IMR-90 (cell line): Measurements from ENCODE around the gene LSM12. TPM values are rescaled to one million over a fixed set of nuclear protein-coding genes. Genes with fewer than 3 reads are reported as not detected.
"Not testable (repeated sequence)": the region's sequence is repeated elsewhere in the genome, so short reads cannot be mapped to it uniquely, and the experiment has no call there.

Experiments used
- ATAC-seq: fragments of 200-7000 bp; cut with Tn5 transposase; 2 replicates; pipeline ENCODE4 v1.9.1; 2020; ENCODE audit warnings: low read depth, mild to moderate bottlenecking, moderate library complexity
- BruUV-seq: library from RNA; stranded (reverse); fragments of 400-500 nt; replicated peaks from 2 replicates; lab custom pipeline; 2021; lab: Mats Ljungman, UMichigan
- CTCF ChIA-PET: fragments of 300-600 bp; formaldehyde crosslinking; extraction: SDS; loops from one replicate; lab custom pipeline; 2021; ENCODE audit warnings: antibody characterized with exemption; lab: Yijun Ruan, JAX
- POLR2A ChIA-PET: fragments of 300-600 bp; sonication (Branson Sonifier 250); formaldehyde crosslinking; loops from one replicate; lab custom pipeline; 2022; ENCODE audit warnings: antibody characterized with exemption; ENCODE audit not compliant: unreplicated experiment; lab: Charles Lee
- DNase-seq: peaks from one replicate; pipeline ENCODE4 v3.0.0; 2013
- H2AFZ ChIP-seq: replicated peaks from 2 replicates; pipeline ENCODE3; 2013; ENCODE audit warnings: low read length, mild to moderate bottlenecking; ENCODE audit not compliant: poor library complexity
- H2AK5ac ChIP-seq: 2 replicates; pipeline ENCODE4 v1.6.1; 2013; ENCODE audit warnings: low read depth, low read length, inconsistent platforms
- H2AK9ac ChIP-seq: replicated peaks from 2 replicates; pipeline ENCODE3; 2013; ENCODE audit warnings: mild to moderate bottlenecking, low read depth, low read length, moderate library complexity; ENCODE audit not compliant: poor library complexity
- H2BK120ac ChIP-seq: 2 replicates; pipeline ENCODE4 v1.6.1; 2013; ENCODE audit warnings: low read depth, low read length, inconsistent platforms
- H2BK15ac ChIP-seq: 3 replicates; pipeline ENCODE4 v1.6.1; 2013; ENCODE audit warnings: low read depth, low read length, inconsistent platforms
- H2BK20ac ChIP-seq: 2 replicates; pipeline ENCODE4 v1.6.1; 2013; ENCODE audit warnings: low read depth, mild to moderate bottlenecking, inconsistent platforms, low read length, moderate library complexity
- H2BK5ac ChIP-seq: 2 replicates; pipeline ENCODE4 v1.6.1; 2013; ENCODE audit warnings: mild to moderate bottlenecking, low read depth, low read length, inconsistent platforms; ENCODE audit not compliant: poor library complexity, severe bottlenecking
- H3K14ac ChIP-seq: replicated peaks from 2 replicates; pipeline ENCODE4 v1.6.1; 2013; ENCODE audit warnings: low read depth, low read length, inconsistent platforms
- H3K18ac ChIP-seq: 2 replicates; pipeline ENCODE4 v1.6.1; 2013; ENCODE audit warnings: low read depth, low read length, control low read depth
- H3K23ac ChIP-seq: 2 replicates; pipeline ENCODE4 v1.6.1; 2013; ENCODE audit warnings: low read depth, low read length, inconsistent platforms
- H3K27ac ChIP-seq: 2 replicates; pipeline ENCODE4 v1.5.1; 2013; ENCODE audit warnings: mild to moderate bottlenecking, control low read depth, low read length; ENCODE audit not compliant: insufficient read depth
- H3K27me3 ChIP-seq: 2 replicates; pipeline ENCODE4 v1.6.1; 2013; ENCODE audit warnings: low read length; ENCODE audit not compliant: control insufficient read depth, insufficient read depth
- H3K36me3 ChIP-seq: 2 replicates; pipeline ENCODE4 v1.6.1; 2013; ENCODE audit warnings: low read length, mixed read lengths; ENCODE audit not compliant: control insufficient read depth, insufficient read depth
- H3K4ac ChIP-seq: 2 replicates; pipeline ENCODE4 v1.6.1; 2013; ENCODE audit warnings: low read depth, low read length, inconsistent platforms
- H3K4me1 ChIP-seq: 2 replicates; pipeline ENCODE4 v1.6.1; 2013; ENCODE audit warnings: low read length, mixed read lengths; ENCODE audit not compliant: control insufficient read depth, insufficient read depth
- H3K4me2 ChIP-seq: 2 replicates; pipeline ENCODE4 v1.6.1; 2013; ENCODE audit warnings: low read depth, mild to moderate bottlenecking, control low read depth, low read length, moderate library complexity
- H3K4me3 ChIP-seq: 2 replicates; pipeline ENCODE4 v1.5.1; 2013; ENCODE audit warnings: low read depth, mild to moderate bottlenecking, control low read depth, low read length, moderate library complexity; ENCODE audit not compliant: insufficient read depth
- H3K56ac ChIP-seq: 2 replicates; pipeline ENCODE4 v1.6.1; 2013; ENCODE audit warnings: low read length, inconsistent platforms; ENCODE audit not compliant: insufficient read depth; ENCODE audit errors: extremely low read depth
- H3K79me1 ChIP-seq, 2 experiments: 2 replicates each; pipeline ENCODE4 v1.6.1; 2013; ENCODE audit warnings: low read length in 2 of 2, inconsistent platforms in 1 of 2, low read depth in 1 of 2
- H3K9ac ChIP-seq: 2 replicates; pipeline ENCODE4 v1.6.1; 2013; ENCODE audit warnings: low read depth, low read length, control low read depth
- H3K9me1 ChIP-seq: 2 replicates; pipeline ENCODE4 v1.6.1; 2013; ENCODE audit warnings: low read length, inconsistent platforms; ENCODE audit not compliant: insufficient read depth
- H3K9me3 ChIP-seq: 2 replicates; pipeline ENCODE4 v1.6.1; 2013; ENCODE audit warnings: low read length; ENCODE audit not compliant: control insufficient read depth, insufficient read depth
- H4K20me1 ChIP-seq: 2 replicates; pipeline ENCODE4 v1.6.1; 2013; ENCODE audit warnings: low read length, inconsistent platforms; ENCODE audit not compliant: insufficient read depth
- H4K5ac ChIP-seq: 2 replicates; pipeline ENCODE4 v1.6.1; 2013; ENCODE audit warnings: mild to moderate bottlenecking, low read depth, low read length, control low read depth
- H4K8ac ChIP-seq, 2 experiments: 2 replicates each; pipeline ENCODE4 v1.6.1; 2013; ENCODE audit warnings: low read depth in 2 of 2, low read length in 2 of 2, control low read depth in 1 of 2, inconsistent platforms in 1 of 2
- H4K91ac ChIP-seq: 2 replicates; pipeline ENCODE4 v1.6.1; 2013; ENCODE audit warnings: low read depth, low read length, inconsistent platforms; ENCODE audit not compliant: insufficient read depth
- WGBS, 2 experiments: methylation state at CpG; one replicate each; pipeline versions ENCODE4 v1.1.5 to v1.1.7; 2013; ENCODE audit warnings: missing lambda C conversion rate in 2 of 2; ENCODE audit not compliant: insufficient read length in 1 of 2; ENCODE audit errors: extremely low coverage in 2 of 2; 5-methylcytosine and 5-hydroxymethylcytosine counted together
- dilution Hi-C: fragments of 300-500 bp; cut with HindIII; formaldehyde crosslinking; loops from one replicate; pipeline ENCODE4 v1.14.3; 2018; ENCODE audit warnings: low sequenced_read_pairs; ENCODE audit not compliant: unreplicated experiment
- in situ Hi-C: fragments of 300-500 bp; cut with MboI; formaldehyde crosslinking; loops from 3 replicates; pipeline ENCODE4 v1.14.3; 2019; ENCODE audit warnings: low sequenced_read_pairs, inconsistent platforms, mixed read lengths
- intact Hi-C: fragments of 100-400 bp; cut with micrococcal nuclease; formaldehyde crosslinking; loops from 2 replicates; pipeline ENCODE4 v1.10.0; 2022
- polyA plus RNA-seq, 3 experiments: library from polyadenylated mRNA; depleted of rRNA; stranded (reverse); fragments of >200 nt; gene quantifications; 2 replicates each; pipeline ENCODE4 v1.2.3, GENCODE V29; 2012; ENCODE audit warnings: low replicate concordance in 1 of 3
- total RNA-seq: library from RNA; depleted of rRNA; stranded (reverse); fragments of >200 nt; gene quantifications from 2 replicates; pipeline ENCODE4 v1.2.3, GENCODE V29; 2012

Gene LSM12
- total and polyA plus RNA-seq, 2 of the 4 experiments (the other 2 are of a cell fraction), result 38.0 to 41.0 TPM

DNA sequence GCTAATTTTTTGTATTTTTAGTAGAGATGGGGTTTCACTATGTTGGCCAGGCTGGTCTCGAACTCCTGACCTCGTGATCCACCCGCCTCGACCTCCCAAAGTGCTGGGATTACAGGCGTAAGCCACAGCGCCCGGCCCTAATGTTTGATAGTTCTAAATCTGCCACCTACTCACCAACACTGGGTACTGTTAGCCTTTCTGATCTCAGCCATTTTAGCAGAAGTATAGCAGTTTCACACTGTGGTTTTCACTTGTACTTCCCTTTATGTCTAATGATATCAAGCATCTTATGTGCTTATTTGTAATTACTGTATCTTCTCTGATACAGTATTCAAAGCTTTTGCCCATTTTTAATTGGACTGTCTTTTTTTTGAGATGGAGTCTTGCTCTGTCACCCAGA lies 19.6 kb downstream of the LSM12 start:
- dilution Hi-C loops, H3K14ac ChIP-seq, DNase-seq, H3K18ac ChIP-seq, H3K4me3 ChIP-seq, H3K27me3 ChIP-seq, H4K91ac ChIP-seq, H3K56ac ChIP-seq, ATAC-seq, H2BK20ac ChIP-seq, H3K4me1 ChIP-seq, H4K8ac ChIP-seq, H2AFZ ChIP-seq, H3K4ac ChIP-seq, H2AK5ac ChIP-seq, H2BK5ac ChIP-seq, H3K9me3 ChIP-seq, BruUV-seq, H4K5ac ChIP-seq, H2BK15ac ChIP-seq, H3K23ac ChIP-seq, H3K9ac ChIP-seq, POLR2A ChIA-PET, H2BK120ac ChIP-seq, H2AK9ac ChIP-seq, CTCF ChIA-PET, in situ Hi-C loops, H3K9me1 ChIP-seq, H3K4me2 ChIP-seq, H3K27ac ChIP-seq: not testable (repeated sequence)
- WGBS, 2 experiments, result 100% methylated on average over 3 of the region's 7 CpGs; no CpG with 5 or more reads in 1 of the 2 experiments
- intact Hi-C loops, result loop anchor here (10.0 kb wide), 1 partner anchor 118 kb away; no protein-coding TSS in a partner anchor
- Histone ChIP-seq H3K79me1 (peaks cover 20 to 65% of the 10 kb centered on the region in 2 experiments), H3K36me3 (peaks cover 32% of the 10 kb centered on the region), H4K20me1 (peaks cover 64% of the 10 kb centered on the region)
